Suprapubic skin (tissue), 4 donors: ENCODE data around the gene CSNK1G2. TPM values are rescaled to one million over a fixed set of nuclear protein-coding genes. Genes with fewer than 3 reads are reported as not detected.

Experiments
- DNase-seq, 2 donors: peaks; one replicate each; pipeline ENCODE4 v3.0.0-alpha.2; 2019; ENCODE audit warnings: low spot score in 2 of 2
- H3K27ac ChIP-seq: fragments of 200-600 bp; sonication (generic); one replicate; pipeline ENCODE4 v1.5.1; 2019
- H3K27me3 ChIP-seq: fragments of 200-600 bp; sonication (generic); one replicate; pipeline ENCODE4 v1.5.1; 2019
- H3K36me3 ChIP-seq: fragments of 200-600 bp; sonication (generic); one replicate; pipeline ENCODE4 v1.5.1; 2019
- H3K4me1 ChIP-seq: fragments of 200-600 bp; sonication (generic); one replicate; pipeline ENCODE4 v1.5.1; 2019
- H3K4me3 ChIP-seq: fragments of 200-600 bp; sonication (generic); one replicate; pipeline ENCODE4 v1.5.1; 2019; ENCODE audit warnings: mild to moderate bottlenecking
- H3K9me3 ChIP-seq: fragments of 200-600 bp; sonication (generic); one replicate; pipeline ENCODE4 v1.5.1; 2019
- EP300 ChIP-seq: sonication (generic); formaldehyde crosslinking; IDR thresholded peaks from one replicate; pipeline ENCODE4 v1.6.1; 2017; ENCODE audit warnings: antibody characterized with exemption
- POLR2A ChIP-seq, 2 donors: fragments of 450-650 bp; IDR thresholded peaks; one replicate each; pipeline ENCODE4 v1.6.1; 2017; ENCODE audit warnings: antibody characterized with exemption in 2 of 2, mild to moderate bottlenecking in 2 of 2, moderate library complexity in 2 of 2
- POLR2AphosphoS5 ChIP-seq, 3 donors: sonication (generic); formaldehyde crosslinking; IDR thresholded peaks; one replicate each; pipeline ENCODE4 v1.6.1; 2017; ENCODE audit warnings: antibody characterized with exemption in 3 of 3
- WGBS: methylation state at CpG from one replicate; pipeline ENCODE4 v1.1.5; 2018; 5-methylcytosine and 5-hydroxymethylcytosine counted together
- total RNA-seq, 4 donors: library from RNA; depleted of rRNA; stranded (reverse); fragments of >200 nt; gene quantifications; one replicate each; pipeline ENCODE4 v1.1.0, GENCODE V29; 2016
- TF ChIP-seq, protein P1 (sequence below), 2 donors: fragments of 200-600 bp in 1 of 2; fragments of 450-650 bp in 1 of 2; sonication (generic) in 1 of 2; IDR thresholded peaks; one replicate each; pipeline ENCODE4 v1.5.1; 2016 to 2019; ENCODE audit warnings: antibody characterized with exemption in 2 of 2, mild to moderate bottlenecking in 1 of 2, moderate library complexity in 1 of 2

The CSNK1G2 gene
- total RNA-seq, 4 donors from 2014 or later: 46.1 to 89.0 (median 59.3) TPM

- Histone ChIP-seq H3K36me3 (peaks cover 58% of the 10 kb centered on the region), H3K4me1 (no peaks in the 10 kb centered on the region)
- TF ChIP-seq, protein P1, sequence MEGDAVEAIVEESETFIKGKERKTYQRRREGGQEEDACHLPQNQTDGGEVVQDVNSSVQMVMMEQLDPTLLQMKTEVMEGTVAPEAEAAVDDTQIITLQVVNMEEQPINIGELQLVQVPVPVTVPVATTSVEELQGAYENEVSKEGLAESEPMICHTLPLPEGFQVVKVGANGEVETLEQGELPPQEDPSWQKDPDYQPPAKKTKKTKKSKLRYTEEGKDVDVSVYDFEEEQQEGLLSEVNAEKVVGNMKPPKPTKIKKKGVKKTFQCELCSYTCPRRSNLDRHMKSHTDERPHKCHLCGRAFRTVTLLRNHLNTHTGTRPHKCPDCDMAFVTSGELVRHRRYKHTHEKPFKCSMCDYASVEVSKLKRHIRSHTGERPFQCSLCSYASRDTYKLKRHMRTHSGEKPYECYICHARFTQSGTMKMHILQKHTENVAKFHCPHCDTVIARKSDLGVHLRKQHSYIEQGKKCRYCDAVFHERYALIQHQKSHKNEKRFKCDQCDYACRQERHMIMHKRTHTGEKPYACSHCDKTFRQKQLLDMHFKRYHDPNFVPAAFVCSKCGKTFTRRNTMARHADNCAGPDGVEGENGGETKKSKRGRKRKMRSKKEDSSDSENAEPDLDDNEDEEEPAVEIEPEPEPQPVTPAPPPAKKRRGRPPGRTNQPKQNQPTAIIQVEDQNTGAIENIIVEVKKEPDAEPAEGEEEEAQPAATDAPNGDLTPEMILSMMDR (IDR thresholded peaks at IDR 0.05): no peak
- TF ChIP-seq POLR2AphosphoS5 (IDR thresholded peaks at IDR 0.05) (no peak), EP300 (no peak), POLR2A (IDR thresholded peaks at IDR 0.05) (no peak)
Observed at GRCh38 chr19:1977120-1977519, 36.1 kb downstream of the CSNK1G2 start.

GRCh38 chr19:1978346-1978894 is 37.4 kb downstream of the CSNK1G2 start:
- no peak overlapping the region for H3K27ac ChIP-seq
- no peaks in the 10 kb centered on the region for H3K4me1 ChIP-seq
- H3K4me3 ChIP-seq: no peak overlapping the region
- WGBS: 90% methylated on average over 27 of the region's 51 CpGs
- no peak for TF ChIP-seq POLR2AphosphoS5 (IDR thresholded peaks at IDR 0.05)
- TF ChIP-seq EP300: no peak
- H3K27me3 ChIP-seq: no peaks in the 10 kb centered on the region
- H3K36me3 ChIP-seq: peaks cover 65% of the 10 kb centered on the region
- no peak for DNase-seq
- H3K9me3 ChIP-seq: no peaks in the 10 kb centered on the region

More at GRCh38 chr19:1977120-1977519, 36.1 kb downstream of the CSNK1G2 start:
- H3K4me3 ChIP-seq: no peak overlapping the region
- H3K9me3 ChIP-seq: no peaks in the 10 kb centered on the region
- H3K27me3 ChIP-seq: no peaks in the 10 kb centered on the region
- no peak for DNase-seq
- no peak overlapping the region for H3K27ac ChIP-seq
- WGBS: 92% methylated on average over 4 of the region's 15 CpGs

- Histone ChIP-seq H3K27ac (no peak overlapping the region), H3K9me3 (no peaks in the 10 kb centered on the region), H3K4me3 (no peak overlapping the region), H3K27me3 (no peaks in the 10 kb centered on the region), H3K4me1 (no peaks in the 10 kb centered on the region), H3K36me3 (peaks cover 66% of the 10 kb centered on the region)
- no peak for DNase-seq
- 98% methylated on average over 8 of the region's 43 CpGs for WGBS
- no peak for TF ChIP-seq POLR2A (IDR thresholded peaks at IDR 0.05)
- TF ChIP-seq, protein P1 (IDR thresholded peaks at IDR 0.05): no peak
- TF ChIP-seq EP300: no peak
- no peak for TF ChIP-seq POLR2AphosphoS5 (IDR thresholded peaks at IDR 0.05)
Observed at GRCh38 chr19:1979017-1979416, 38.0 kb downstream of the CSNK1G2 start.

DNA sequence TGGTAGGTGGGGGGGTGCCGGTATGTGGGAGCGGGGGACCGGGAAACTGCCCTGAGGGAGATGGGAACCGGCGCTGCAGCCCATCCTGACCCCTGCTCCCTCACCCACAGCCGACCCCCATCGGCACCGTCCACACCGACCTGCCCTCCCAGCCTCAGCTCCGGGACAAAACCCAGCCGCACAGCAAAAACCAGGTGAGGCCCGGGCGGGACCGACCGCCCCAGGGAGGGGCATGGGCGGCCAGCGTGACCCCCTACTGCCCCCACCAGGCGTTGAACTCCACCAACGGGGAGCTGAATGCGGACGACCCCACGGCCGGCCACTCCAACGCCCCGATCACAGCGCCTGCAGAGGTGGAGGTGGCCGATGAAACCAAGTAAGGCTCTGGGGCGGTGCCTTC is 38.7 kb downstream of the CSNK1G2 start:
- H3K4me3 ChIP-seq: no peak overlapping the region
- no peak overlapping the region for H3K27ac ChIP-seq
- no peaks in the 10 kb centered on the region for H3K9me3 ChIP-seq
- no peak for TF ChIP-seq POLR2A (IDR thresholded peaks at IDR 0.05)
- TF ChIP-seq, protein P1 (IDR thresholded peaks at IDR 0.05): no peak
- TF ChIP-seq EP300: no peak
- TF ChIP-seq POLR2AphosphoS5 (IDR thresholded peaks at IDR 0.05): no peak
- 89% methylated on average over 8 of the region's 28 CpGs for WGBS
- H3K4me1 ChIP-seq: no peaks in the 10 kb centered on the region
- H3K36me3 ChIP-seq: peaks cover 72% of the 10 kb centered on the region
- H3K27me3 ChIP-seq: no peaks in the 10 kb centered on the region
- DNase-seq: no peak

DNA sequence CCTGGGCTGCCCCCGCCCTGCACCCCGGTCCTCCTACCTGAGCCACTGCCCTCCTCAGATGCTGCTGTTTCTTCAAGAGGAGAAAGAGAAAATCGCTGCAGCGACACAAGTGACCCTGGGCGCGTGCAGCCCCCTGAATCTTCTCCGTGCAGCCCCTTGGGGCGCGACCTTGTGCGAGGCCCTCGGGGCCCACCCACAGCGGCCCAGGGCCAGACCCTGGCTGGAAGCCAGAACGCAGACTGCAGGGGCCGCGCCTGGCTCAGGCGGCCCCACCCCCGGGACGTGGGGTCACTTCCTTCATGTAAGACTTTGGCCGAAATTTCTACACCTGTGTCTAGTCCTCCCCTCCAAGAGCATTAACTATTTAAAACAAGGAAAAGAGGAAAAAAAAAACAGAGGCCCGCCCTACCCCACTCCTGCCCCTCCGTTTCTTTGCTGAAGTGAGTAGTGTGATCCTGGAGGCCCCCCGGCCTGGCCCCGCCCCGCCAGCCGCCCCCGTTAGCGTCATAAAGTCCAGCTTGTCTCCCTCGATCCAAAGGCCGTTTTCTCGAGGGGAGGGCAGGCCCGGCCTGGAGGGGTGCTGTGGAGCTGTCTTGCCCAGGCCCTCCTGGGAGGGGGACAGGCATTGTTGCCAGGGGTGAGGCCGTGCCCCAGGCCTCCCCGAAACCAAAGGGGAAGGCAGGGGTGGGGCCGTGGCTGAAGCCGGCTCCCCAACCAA is 39.3 kb downstream of the CSNK1G2 start:
- H3K9me3 ChIP-seq: no peaks in the 10 kb centered on the region
- no peaks in the 10 kb centered on the region for H3K27me3 ChIP-seq
- peaks cover 75% of the 10 kb centered on the region for H3K36me3 ChIP-seq
- TF ChIP-seq, protein P1 (IDR thresholded peaks at IDR 0.05): no peak
- TF ChIP-seq POLR2A (IDR thresholded peaks at IDR 0.05) (no peak), EP300 (no peak), POLR2AphosphoS5 (IDR thresholded peaks at IDR 0.05) (no peak)
- WGBS: 88% methylated on average over 32 of the region's 35 CpGs
- no peaks in the 10 kb centered on the region for H3K4me1 ChIP-seq
- DNase-seq: no peak
- no peak overlapping the region for H3K4me3 ChIP-seq
- H3K27ac ChIP-seq: no peak overlapping the region
